GM21528 (cell line): ENCODE measurements around the gene SMYD3.

Experiments
- ATAC-seq: cut with Tn5 transposase; IDR thresholded peaks from one replicate; pipeline ENCODE4 v1.9.1; 2021; ENCODE audit warnings: mild to moderate bottlenecking, moderate library complexity; ENCODE audit not compliant: unreplicated experiment, low FRiP score

Gene SMYD3

DNA sequence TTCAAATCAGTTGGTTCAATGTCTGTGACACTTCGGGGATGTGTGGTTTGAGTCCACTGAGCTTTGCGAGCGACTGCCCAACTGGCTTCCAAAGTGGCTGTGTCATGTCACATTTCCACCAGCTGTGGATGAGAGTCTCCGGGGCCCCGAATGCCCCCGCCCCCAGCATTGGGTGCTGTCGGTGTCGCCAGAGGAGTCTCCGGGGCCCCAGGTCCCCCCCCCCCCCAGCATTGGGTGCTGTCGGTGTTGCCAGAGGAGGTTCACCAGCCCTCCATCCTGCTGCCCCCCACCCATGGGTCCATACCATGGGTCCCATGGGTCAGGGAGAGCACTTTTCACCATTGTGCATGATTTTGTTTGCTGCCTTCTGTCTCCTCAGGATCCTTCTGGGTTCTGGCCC, 9.0 kb upstream of the SMYD3 start:
- ATAC-seq, result no peak

GRCh38 chr1:246515390-246516005, 8.4 kb upstream of the SMYD3 start:
- no peak for ATAC-seq

DNA sequence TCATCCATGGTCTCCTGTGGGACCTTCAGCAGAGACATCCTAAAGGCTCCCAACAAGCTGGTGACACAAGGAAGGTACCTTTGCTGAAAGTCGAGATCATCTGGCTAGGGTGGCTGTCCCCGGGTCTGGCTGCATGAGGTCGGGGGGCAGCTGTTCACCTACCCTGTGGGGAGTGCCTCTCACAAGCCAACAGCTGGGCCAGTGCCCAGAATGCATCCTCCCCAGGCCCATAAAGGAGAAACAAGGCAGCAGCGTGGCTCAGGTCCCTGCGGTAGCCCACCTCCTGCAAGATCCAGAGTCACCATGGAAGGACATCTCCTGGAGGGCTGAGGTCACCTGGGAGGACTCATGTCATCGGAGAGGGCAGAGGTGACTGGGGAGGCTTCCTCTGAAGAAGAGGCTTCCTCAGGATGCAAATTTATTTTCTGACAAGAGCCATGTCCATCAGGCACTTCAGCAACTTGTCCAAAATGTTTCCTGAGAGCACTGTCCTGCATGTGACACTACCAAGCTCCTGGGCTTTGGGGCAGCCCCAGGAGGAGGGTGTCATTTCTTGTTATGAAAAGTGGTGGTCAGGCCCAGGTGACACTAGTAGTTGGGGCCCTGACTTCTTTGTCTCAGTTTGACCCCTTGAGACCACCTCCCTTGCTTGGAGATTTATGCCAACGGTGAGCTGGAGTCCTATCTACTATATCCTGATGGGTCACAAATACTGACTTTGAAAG, 6.7 kb upstream of the SMYD3 start:
- ATAC-seq, result no peak

GRCh38 chr1:246513041-246513440, 6.0 kb upstream of the SMYD3 start:
- ATAC-seq, result no peak

- ATAC-seq, result no peak
Observed at GRCh38 chr1:246512635-246513034, 5.6 kb upstream of the SMYD3 start.

GRCh38 chr1:246512230-246512629, 5.2 kb upstream of the SMYD3 start:
- no peak for ATAC-seq

DNA sequence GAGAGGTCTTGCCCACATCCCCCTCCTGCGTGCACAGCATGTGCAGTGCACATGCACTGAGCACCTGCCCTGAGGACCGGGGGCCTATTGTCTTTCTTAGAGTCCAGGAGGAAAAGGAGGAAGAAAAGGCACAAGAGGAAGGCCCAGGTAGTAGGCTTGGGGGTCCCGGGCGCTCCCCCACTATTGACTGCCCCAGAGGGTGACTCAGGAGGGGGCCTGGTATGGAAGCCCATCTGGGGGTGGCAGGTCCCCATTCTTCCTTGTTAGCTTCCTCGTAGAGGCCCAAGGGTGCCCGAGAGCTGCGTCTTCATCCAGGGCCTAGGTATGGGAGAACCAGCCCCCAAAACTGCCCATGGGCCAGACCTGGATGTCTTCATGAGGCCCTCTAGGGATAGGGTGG, 4.1 kb upstream of the SMYD3 start:
- no peak for ATAC-seq

GRCh38 chr1:246510147-246511030, 3.3 kb upstream of the SMYD3 start:
- ATAC-seq, result no peak

GRCh38 chr1:246508897-246509688, 2.0 kb upstream of the SMYD3 start:
- no peak for ATAC-seq

GRCh38 chr1:246506367-246506673, 759 bp downstream of the SMYD3 start:
- ATAC-seq, result peak; percentile 4

DNA sequence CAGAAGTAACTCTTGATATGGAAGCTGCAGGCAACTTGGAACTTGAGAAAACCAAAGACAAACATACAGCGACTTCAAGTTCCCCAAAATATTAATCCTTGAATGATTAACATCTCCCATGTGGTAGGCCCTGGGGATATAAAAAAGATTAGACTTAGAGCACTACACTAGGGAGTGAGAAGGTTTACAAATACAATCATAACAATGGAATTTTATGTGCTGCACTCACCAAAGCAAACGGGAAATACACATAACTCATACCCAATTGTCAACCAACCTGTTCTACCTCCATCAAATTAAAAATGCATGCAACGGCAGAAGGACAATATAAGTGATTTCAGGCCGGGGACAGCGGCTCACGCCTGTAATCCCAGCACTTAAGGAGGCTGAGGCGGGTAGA, 3.7 kb downstream of the SMYD3 start:
- ATAC-seq, result no peak

DNA sequence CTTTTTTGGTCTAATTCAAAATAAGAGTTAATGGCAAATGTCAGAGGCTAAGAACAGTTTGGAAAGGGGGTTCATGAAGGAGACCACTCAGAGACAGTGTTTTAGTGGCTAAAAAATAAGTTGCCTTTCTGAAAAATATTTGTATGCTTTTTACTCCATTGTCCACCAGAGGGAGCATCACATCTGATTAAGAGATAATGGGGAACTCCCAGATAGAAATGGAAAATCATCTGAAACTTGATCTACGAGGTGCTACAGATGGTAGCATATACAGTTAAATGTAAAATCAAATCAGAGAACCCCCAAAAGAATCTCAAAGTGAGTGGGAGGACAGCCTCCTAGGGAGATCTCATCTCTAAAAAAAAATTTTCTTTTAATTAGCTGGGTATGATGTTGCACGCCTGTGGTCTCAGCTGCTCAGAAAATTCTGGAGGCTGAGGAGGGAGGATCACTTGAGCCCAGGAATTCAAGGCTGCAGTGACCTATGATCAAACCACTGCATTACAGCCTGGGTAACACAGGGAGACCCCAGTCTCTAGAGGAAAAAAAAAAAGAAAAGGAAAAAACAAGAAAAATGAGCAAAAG, 9.7 kb downstream of the SMYD3 start:
- peak; percentile 69 for ATAC-seq

- ATAC-seq, result no peak
Observed at GRCh38 chr1:246492611-246493245, 14.4 kb downstream of the SMYD3 start.

DNA sequence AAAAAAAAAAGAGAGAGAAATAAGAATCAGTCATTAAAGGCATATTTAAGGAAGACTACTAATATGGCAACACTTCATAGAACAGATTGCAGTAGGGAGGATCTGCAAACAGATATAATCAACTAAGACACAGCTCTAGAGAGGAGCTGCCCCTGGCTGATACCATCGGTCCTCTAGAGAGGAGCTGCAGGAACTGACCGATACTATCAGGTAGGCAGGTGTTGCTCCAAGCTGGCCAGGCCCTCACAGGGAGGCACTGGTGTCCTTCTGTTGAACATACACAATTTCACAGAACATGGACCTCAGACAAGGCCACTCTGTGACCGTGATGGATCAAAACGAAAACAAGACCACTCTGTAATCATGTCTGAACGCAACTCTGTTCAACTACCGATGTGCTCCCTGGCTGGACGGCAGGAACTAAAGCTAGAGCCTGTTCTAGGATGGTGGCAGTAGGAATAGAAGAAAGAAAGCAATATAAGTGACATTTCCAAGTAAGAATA, 15.5 kb downstream of the SMYD3 start:
- no peak for ATAC-seq

DNA sequence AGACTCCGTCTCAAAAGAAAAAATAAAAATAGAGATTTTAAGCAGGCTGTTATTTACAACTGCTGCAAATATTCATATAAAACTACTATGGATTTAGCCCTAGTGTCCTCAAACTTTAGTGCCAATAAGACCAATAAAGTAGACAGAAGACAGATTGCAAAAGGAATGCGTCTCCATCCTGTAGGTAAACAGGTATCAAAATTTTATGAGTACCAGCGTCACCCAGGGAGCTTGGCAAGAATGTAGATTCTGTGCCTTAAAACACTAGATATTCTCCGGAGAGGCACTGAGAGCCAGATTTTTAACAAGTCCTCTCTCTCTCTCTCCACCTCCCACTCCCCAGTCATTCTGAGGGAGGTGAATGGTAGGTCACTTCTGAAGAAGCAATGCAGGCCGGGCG, 18.4 kb downstream of the SMYD3 start:
- no peak for ATAC-seq

- no peak for ATAC-seq
Observed at GRCh38 chr1:246483569-246483933, 23.5 kb downstream of the SMYD3 start.

DNA sequence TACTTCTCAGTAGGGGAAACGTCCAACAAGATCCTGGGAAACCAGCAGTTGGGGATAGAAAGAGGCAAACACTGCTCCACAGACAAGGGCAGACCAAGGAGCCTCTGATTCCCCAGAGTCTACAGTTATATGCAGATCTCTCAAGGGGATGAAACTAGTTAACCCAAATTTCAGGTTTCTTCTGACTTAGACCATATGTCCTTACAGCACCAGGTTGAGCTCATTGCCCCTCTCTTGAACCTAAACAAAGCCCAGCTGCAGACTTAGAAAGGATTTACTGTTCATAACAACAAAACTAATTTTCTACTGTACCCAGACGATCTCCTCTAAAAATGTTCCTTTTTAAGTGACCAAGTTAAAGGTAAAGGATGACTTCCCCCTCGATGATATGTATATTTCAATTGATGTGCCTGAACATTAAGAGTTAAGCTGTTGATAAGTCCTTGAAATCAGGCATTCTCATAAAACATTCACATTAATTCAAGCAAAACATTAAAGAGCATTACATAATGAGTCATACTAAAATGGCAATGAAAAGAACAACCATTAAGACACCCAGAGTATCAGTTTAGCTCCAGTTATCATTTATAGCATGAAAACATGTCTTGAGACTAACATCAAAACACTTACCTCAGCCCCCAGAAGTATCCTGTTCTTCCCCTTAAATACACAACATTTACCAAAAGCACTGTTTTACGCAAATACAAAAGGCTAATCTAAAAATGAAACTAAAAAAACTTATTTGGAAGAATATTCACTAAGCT, 24.1 kb downstream of the SMYD3 start:
- ATAC-seq, result no peak

- no peak for ATAC-seq
Observed at GRCh38 chr1:246479061-246479460, 28.0 kb downstream of the SMYD3 start.

GRCh38 chr1:246477634-246478033, 29.4 kb downstream of the SMYD3 start:
- ATAC-seq, result no peak
